ENCODE measurements around the gene SART3.

- TF ChIP-seq CTCF (conservative IDR thresholded peaks at IDR 0.05 in 1 of 2, IDR thresholded peaks at IDR 0.05 in 1 of 2; ENCODE audit: extremely low read depth in 1 of 2, insufficient read depth in 1 of 2, low read depth in 1 of 2, low read length in 2 of 2), result no peak
- no peak for TF ChIP-seq EZH2 (IDR thresholded peaks at IDR 0.05; ENCODE audit: borderline replicate concordance, low read length)
These were observed 6.7 kb upstream of the SART3 start for GRCh38 chr12:108567406-108568337.
